GM19035 (cell line): ENCODE results near the gene LEMD1.

Experiments used
- ATAC-seq: cut with Tn5 transposase; IDR thresholded peaks from one replicate; pipeline ENCODE4 v1.9.1; 2021; ENCODE audit not compliant: unreplicated experiment

Gene LEMD1, protein sequence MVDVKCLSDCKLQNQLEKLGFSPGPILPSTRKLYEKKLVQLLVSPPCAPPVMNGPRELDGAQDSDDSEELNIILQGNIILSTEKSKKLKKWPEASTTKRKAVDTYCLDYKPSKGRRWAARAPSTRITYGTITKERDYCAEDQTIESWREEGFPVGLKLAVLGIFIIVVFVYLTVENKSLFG

DNA sequence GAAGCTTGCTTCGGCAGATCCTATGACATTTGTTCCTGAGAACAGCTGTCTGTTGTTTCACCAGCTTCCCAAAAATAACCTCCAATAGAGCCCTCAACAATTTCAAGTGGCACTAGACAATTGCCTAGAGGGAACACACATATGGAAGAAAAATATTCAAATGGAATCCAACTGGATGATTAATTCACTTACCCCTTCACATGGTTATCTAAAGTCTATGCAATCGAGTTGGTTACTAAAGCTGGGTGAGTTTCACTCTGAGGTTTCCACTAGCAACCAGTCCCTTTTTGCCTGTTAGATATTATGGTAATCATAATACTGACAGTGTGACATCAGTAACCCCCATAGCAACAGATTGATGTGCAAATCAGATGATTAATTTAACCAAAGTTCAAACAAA lies at the start of gene LEMD1:
TSS of gene LEMD1 (minus strand) at position 259 of the 400 bp plus-strand sequence. CDS start 1,520 bp downstream, outside the sequence.
- no peak for ATAC-seq

GRCh38 chr1:205470131-205470530 lies 48.3 kb upstream of the LEMD1 start:
- no peak for ATAC-seq

GRCh38 chr1:205466595-205467220 lies 44.9 kb upstream of the LEMD1 start:
- ATAC-seq = no peak

DNA sequence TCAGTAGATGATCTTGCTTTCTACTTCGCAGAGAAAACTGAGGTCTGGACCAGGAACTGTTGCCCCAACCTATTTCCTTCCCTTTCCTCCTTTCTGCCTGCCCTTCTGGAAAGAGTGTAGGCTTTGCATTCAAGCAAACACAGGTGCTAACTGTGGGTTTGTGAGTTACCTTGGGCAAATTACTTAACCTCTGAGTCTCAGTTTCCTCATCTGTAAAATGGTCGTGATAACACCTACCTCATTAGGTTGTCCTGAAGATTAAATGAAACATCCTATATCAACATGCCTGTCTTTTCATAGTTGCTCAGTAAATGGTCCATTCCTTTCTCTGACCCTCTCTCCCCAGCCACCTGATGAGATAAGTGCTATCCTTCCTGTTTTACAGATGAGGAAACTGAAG lies 43.5 kb upstream of the LEMD1 start:
- no peak for ATAC-seq

GRCh38 chr1:205458777-205459566 lies 37.1 kb upstream of the LEMD1 start:
- no peak for ATAC-seq

DNA sequence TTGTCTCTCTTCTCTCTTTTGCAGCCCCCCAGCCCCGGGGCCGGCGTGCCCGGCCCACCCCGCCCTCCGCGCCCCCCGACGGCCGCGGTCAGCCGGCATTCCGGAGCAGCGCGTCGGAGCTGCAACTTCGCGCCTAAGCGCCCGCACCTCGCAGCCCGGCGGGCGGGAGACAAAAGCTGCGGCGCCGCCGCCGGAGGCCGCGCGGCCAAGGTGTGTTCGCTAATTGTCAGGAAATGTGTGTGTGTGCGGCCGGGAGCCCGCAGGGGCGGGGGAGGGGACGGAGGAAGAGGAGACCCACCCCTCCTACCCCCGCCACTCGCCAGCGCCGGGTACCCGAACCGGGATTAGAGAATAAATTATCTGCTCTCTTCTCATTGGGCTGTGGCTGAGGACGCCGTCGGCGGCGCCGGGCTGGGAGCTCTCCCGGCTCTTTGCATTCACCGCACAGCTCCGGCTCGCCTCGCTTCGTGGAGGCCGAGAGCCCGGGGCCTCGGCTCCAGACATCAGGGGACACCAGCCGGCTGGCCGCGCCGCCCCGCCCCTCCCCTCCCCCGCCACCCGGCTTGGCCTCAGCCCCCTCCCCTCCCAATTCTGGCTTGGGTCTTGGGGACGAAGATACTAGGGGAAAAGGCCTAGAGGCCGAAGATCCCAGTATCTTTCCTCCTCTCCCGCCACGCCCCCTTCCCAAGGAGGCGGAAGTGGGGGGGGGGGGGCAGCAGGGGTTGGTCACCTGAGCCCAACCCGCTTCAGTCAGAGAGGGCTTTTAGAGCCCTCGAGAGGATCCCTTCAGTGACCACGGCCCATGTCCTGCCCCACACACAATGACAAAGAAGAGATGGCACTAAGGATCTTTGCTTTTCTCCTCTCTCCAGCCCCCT lies 35.3 kb upstream of the LEMD1 start:
- ATAC-seq = no peak

DNA sequence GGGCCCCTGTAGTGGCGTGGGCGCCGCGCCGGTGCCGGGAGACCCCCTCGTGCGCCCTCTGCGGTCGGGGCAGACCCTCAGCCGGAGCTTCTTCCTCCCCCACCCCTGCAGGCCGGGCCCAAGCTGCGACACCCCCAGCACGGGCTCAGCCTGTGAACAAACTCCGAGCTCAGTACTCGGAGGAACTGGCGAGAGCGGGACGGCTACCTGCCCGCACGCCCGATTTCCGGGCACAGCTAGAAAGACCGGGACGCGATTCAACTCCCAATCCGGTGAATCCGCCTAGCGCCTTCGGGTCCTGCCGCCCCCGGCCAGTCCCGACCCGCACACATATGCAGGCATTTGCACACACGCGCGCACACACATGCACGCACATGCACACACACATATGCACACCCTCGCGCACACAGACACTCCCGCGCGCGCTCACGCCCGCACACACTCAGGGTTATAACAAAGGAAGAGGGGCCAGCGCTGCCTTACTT lies 34.6 kb upstream of the LEMD1 start:
- no peak for ATAC-seq

- no peak for ATAC-seq
These were observed 33.9 kb upstream of the LEMD1 start, which contains the start of gene BLACAT1 for GRCh38 chr1:205455581-205456382. TSS of gene BLACAT1 (minus strand) at chr1:205456045.

GRCh38 chr1:205454903-205455335 lies 33.1 kb upstream of the LEMD1 start:
- ATAC-seq = no peak

- ATAC-seq = no peak
These were observed 31.6 kb upstream of the LEMD1 start for GRCh38 chr1:205453466-205453865.

DNA sequence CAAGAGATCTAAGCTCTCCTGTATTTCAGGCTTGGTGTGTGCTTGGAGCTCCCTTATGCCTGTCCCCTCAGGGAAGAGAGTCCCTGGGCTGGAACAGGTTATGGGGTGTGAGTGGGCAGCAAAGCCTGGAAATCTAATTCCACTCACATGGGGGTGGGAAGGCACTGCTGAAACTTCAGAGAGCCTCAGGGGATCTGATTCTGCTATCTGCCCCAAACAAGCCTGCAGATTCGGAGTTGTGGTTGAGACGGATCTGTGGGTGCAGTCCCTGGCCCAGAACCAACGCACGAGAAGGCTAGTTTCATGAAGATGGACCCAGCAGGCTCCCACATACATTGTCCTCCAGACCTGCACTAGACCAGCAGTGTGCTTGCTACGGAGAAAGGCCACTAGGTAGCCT lies 31.1 kb upstream of the LEMD1 start:
- ATAC-seq = no peak

- ATAC-seq = no peak
These were observed 30.5 kb upstream of the LEMD1 start for GRCh38 chr1:205452364-205452763.

- ATAC-seq = no peak
These were observed 29.9 kb upstream of the LEMD1 start for GRCh38 chr1:205451759-205452164.

GRCh38 chr1:205451202-205451601 lies 29.3 kb upstream of the LEMD1 start:
- no peak for ATAC-seq

- ATAC-seq = no peak
These were observed 28.6 kb upstream of the LEMD1 start for GRCh38 chr1:205450448-205450847.

DNA sequence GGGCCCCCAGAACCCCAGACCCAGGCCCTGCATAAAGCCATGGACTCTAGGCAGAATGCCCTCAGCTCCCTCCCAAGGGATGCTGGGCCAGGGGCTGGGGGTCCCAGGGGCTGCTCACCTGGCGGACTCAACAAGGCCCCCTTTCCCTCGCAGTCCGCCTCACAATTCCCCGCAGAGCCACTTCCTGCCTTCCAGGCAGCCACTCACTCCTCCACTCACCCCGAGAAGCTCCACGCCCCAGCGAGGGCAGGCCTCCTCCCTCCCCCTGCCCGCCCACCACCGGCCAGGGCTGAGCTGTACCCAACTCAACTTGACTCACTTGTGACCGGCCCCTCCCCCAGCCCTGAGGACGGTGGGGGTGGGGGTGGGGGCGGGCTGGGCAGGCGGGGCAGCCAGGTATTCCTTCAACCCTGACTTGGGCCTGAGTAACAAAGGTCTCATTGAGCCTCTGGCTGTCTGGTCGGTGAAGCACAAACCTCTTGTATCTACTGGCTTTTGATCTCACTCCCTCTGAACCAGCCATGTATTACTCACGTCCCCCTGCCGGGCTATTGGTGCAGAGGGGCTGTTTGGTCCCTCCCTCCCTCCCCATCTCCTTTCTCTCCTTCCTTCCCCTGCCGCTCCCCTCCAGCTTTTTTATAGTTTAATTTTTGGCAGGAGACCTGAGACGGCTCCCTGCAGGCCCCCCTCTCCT lies 28.0 kb upstream of the LEMD1 start:
- no peak for ATAC-seq

GRCh38 chr1:205449254-205449749 lies 27.4 kb upstream of the LEMD1 start:
- no peak for ATAC-seq

DNA sequence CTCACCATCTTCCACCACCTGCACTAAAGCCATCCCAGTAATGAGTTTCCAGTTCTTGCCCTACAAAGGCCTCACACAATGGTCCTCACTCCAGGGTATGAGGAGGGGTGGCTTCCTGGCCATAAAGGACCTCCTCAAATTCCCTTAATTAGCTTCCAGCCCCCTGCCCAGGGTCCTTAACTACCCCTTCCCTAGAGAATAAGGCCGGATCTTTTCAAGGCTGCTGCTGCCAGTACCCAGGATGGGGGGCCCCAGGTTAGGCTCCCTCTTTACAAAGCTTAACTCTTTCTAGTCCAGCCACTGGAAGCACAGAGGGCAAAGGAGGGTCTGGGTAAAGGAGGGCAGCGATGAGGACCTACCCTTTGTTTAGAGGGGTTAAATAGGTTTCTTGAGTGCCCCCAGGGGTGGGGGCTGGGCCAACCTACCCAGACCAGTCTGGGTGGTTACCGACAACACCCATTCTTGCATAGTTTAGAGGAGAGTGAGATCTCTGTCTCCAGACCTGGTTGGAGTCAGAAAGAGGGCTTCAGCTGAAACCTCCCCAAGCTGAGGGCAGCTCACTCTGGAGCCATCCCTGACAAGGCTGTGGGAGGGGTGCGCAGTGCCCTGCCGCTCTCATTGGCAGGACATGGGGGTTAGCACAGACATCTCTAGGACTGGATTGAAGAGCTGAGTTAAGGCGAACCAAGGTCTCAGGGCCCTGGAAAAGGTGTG lies 26.8 kb upstream of the LEMD1 start:
- ATAC-seq = no peak
